Activated naive CD4-positive, alpha-beta T cell treated with Interleukin-2 at 50 U/mL for 16 hours (primary cell): ENCODE data around the gene TMED5.
"Not testable (repeated sequence)": the region's sequence is repeated elsewhere in the genome, so short reads cannot be mapped to it uniquely, and the experiment has no call there.

Experiments used
- DNase-seq: peaks from one replicate; pipeline ENCODE4 v3.0.0-alpha.2; 2020

TMED5 gene

GRCh38 chr1:93171549-93172034, 8.6 kb downstream of the TMED5 start:
- DNase-seq, result no peak

- not testable (repeated sequence) for DNase-seq
These were observed 10.0 kb downstream of the TMED5 start for GRCh38 chr1:93170141-93170678.

DNA sequence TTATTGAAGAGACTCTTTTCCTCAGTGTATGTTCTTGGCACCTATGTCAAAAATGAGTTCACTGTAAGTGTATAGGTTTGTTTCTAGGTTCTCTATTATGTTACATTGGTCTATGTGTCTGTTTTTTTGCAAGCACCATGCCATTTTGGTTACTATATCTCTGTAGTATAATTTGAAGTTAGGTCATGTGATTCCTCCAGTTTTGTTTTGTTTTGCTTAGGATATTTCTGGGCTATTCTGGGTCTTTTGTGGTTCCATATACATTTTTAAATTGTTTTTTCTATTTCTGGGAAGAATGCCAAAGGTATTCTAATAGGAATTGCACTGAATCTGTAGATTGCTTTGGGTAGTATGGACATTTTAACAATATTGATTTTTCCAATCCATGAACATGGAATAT, 13.2 kb downstream of the TMED5 start:
- DNase-seq, result no peak

GRCh38 chr1:93165895-93166294, 14.3 kb downstream of the TMED5 start:
- DNase-seq, result not testable (repeated sequence)

DNA sequence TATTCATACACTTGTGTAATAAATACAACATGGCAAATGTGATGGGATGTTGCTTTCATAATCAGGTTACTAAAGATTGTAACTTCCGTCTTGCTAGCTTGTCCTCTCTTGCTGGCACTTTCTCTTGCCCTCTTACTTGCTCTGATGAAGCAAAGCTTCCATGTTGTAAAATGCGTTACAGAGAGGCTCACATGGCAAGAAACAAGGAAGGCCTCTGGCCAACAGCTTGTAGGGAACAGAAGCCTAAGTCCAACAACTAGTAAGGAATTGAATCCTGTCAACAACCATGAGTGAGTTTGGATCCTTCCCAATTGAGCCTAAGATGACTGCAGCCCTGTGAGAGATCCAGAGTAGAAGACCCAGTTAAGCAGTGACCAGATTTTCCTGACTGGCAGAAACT, 15.4 kb downstream of the TMED5 start:
- DNase-seq, result no peak

DNA sequence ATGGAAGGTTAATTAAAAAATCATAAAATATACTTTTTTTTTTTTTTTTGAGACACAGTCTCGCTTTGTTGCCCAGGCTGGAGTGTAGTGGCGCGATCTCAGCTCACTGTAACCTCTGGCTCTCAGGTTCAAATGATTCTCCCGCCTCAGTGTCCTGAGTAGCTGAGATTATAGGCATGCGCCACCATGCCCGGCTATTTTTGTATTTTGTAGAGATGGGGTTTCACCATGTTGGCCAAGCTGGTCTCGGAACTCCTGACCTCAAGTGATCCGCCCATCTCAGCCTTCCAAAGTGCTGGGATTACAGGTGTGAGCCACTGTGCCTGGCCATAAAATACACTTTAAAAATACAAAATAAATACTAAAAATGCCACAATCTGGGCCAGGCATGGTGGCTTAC, 16.9 kb downstream of the TMED5 start:
- DNase-seq, result not testable (repeated sequence)

- no peak for DNase-seq
These were observed 20.9 kb downstream of the TMED5 start for GRCh38 chr1:93159337-93159736.

DNA sequence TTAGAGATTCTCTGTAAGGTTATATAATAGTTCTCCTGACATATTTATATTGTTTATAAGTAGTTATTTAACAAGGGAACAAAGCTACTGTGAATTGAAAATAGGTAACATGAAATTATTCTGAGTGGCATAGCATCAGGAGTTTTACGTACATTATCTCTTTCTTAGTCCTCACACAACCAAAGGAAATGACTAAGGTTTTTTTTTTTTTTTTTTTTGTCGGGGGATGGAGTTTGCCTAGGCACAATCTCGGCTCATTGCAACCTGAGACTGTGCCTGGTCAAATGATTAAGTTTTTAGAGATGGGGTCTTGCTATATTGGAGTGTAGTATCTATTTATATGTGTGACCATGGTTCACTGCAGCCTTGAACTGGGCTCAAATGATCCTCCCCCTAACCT, 24.9 kb downstream of the TMED5 start:
- no peak for DNase-seq

- no peak for DNase-seq
These were observed 25.3 kb downstream of the TMED5 start for GRCh38 chr1:93154898-93155297.

GRCh38 chr1:93152835-93153234, 27.4 kb downstream of the TMED5 start:
- no peak for DNase-seq

DNA sequence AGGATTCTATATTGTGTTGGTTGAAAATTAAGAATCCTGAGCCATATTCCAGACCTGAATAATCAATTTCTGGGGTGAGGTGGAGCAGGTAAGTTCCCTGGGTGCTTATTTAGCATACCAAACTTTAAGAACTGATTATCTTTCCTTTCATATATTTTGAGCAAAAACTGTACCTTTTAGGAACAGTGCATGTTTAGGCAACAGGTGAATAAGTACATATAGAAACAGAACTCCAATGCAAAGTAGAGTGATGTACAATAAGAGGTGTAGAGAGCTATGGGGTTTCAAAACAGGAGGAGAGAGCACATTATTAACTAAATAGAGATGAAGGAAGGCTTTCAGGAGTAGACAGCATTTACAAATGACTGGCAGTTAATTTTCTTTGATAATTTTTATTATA, 28.7 kb downstream of the TMED5 start:
- no peak for DNase-seq

DNA sequence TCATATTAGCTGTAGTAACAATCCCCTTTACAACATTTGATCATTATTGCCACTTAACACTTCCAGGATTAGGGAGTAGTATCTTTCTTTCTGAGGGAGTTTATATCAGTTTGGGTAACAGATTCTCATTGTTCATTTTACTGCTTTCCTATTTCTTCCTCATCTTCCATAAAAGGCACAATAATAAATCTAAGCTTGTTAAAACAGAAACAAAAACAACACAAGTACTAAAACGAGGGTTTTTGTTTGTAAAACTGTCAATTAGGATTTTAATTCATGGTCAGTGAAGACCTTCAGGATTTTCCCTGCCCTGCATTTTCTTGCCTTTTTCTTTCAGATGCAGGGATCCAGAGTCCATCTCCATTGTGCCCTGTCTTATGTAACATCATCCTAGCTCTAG, 29.5 kb downstream of the TMED5 start:
- no peak for DNase-seq

DNA sequence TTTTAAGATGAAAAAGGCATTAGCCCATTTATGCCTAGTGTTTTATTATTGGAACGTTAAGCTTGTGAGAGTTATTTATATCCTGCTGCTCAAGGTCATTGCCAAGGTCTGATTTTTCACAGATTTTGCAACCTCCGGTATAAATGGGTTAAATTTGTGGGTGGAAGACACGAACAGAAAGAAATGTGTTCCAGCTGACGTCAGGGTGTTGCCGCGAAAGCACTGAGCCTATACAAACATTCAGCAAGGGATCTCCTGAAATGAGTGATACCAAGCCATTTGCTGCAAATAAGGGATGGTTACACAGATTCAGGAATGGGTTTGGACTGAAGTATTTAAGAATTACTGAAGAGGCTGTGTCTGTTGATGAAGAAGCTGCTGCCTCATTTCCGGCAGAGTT, 32.2 kb downstream of the TMED5 start:
- DNase-seq, result no peak

- DNase-seq, result no peak
These were observed 36.4 kb downstream of the TMED5 start for GRCh38 chr1:93143769-93144168.

GRCh38 chr1:93143136-93143535, 37.1 kb downstream of the TMED5 start:
- DNase-seq, result no peak

GRCh38 chr1:93142161-93142560, 38.1 kb downstream of the TMED5 start:
- DNase-seq, result no peak

DNA sequence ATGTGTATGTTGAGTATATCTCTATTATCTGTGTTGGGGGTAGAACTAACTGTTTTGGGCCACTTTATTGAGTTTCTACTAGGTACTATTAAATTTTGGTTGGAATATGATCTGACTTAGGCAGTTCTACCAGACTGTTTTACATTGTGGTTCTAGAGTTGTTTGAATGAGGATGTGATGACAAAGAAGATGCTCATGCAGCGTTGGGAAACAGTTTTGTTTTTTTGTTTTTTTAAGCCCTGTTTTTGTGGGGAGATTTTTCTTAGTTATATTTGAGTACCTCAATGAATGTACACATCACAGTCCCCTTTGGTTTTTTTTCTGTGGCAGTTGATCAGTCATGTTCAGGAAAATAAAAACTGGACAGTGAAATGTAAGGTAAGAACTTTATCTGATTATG, 40.1 kb downstream of the TMED5 start:
- DNase-seq, result no peak

- no peak for DNase-seq
These were observed 42.5 kb downstream of the TMED5 start for GRCh38 chr1:93137604-93138292.

- no peak for DNase-seq
These were observed 43.8 kb downstream of the TMED5 start for GRCh38 chr1:93136445-93136844.

- no peak for DNase-seq
These were observed 47.6 kb downstream of the TMED5 start for GRCh38 chr1:93132638-93133037.

DNA sequence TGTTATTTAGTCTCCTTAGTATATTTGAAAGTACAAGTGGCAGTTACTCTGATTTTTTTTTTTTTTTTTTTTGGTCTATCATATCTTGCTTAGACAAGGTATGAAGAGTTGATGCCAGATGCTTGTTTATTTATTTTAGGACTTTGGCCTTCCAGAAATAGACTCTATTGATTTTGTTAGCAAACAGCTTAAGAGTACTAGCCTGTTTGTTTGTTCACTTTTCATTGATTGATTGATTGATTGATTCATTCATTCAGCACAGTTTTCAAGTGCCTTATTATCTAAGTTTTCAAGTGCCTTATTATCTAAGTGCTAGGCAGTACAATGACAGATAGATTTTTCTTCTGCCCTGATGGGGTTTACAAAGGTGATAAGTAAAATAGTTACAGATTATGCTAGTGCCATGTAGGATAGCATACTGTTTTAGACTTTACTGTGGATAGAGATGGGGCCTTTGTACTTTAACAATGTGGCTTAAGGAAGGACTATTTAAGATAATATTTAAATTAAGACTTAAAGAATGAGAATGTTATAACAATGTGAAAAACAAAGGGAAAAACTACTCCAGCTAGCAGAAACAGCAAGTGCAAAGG, 50.6 kb downstream of the TMED5 start:
- DNase-seq, result no peak

GRCh38 chr1:93124556-93125355, 55.5 kb downstream of the TMED5 start:
- no peak for DNase-seq

GRCh38 chr1:93123201-93123783, 56.9 kb downstream of the TMED5 start:
- no peak for DNase-seq
